Activated T-helper 1 cell treated with Interleukin-2 at 50 U/mL for 16 hours (primary cell): ENCODE measurements around the gene SLC10A1.
"Not testable (repeated sequence)": the region's sequence is repeated elsewhere in the genome, so short reads cannot be mapped to it uniquely, and the experiment has no call there.

ENCODE experiments used
- DNase-seq: peaks from one replicate; pipeline ENCODE4 v3.0.0-alpha.2; 2020; ENCODE audit warnings: low read depth

SLC10A1 gene

DNA sequence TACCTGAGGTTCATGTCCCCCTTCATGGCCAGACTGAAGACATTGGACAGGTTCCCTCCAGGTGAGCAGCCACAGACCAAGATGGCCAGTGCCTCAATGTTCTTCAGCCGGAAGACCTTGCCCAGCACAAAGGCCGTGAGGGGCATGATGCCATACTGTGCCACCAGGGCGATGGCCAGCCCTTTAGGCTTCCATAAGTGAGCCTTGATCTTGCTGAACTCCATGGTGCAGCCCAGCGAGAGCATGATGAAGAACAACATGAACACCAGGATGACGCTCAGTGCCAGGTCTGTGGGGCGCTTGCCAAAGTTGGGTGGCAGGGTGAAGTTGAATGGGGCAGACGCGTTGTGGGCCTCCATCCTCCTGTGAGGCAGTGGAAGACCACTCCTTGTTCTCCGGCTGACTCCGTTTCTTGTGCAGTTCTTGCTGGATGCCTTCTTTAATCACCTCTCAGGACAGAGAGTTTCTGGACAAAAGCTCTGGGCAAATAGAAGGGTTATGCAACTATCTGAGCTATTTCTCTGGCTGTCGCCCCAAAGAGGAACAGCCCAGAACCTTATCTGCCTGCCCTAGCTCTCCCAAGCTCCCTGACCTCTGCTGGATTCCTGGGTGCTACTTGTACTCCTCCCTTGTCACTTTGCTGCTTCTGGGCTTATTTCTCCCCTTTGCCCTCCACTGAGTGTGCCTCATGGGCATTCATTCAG lies at the start of gene SLC10A1:
TSS of gene SLC10A1 (minus strand) at position 445 of the 704 bp plus-strand sequence. CDS start at position 359, 86 bp downstream.
- DNase-seq = no peak

DNA sequence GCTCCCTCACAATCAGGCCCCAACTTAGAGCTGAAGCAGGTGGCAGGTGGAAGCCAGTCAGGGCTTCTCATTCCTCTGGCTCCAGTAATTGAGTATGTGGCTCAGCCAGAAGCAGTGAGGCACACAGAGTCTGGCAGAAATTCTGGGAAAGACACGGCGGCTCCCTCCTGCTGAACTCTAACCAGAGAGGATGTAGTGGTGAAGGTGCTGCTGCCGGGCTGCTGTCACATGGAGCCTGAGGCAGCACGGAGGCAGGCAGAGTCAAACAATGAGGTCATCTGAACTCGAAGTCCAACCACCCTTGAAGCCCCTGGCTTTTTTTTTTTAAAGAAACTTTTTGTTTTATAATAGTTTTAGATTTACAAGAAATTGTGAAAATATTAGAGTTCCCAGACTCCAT lies 48.7 kb upstream of the SLC10A1 start:
- no peak for DNase-seq

DNA sequence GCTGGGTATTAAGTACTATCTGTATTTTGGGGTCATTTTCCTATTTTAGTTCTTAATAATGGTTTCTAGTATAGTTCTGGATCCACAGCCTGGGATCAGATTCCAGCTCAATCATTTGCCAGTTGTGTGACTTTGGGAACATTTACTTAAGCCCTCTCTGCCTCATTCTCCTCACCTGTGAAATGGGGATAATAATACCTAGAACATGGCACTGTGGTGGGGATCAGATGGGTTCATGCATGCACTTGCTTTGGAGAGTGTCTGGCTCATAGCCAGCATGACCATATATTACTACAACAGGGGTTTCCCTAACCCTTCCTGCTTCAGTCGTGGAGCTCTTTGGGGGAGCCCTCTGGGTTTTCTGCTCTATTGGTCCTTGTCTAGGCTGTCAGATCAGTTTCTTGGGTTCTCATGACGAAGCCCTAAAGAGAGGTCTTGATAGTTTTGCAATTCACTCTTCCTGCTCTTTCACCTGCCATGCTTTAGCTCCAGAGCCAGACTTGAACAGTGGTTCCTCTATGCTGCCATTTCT lies 48.1 kb upstream of the SLC10A1 start:
- DNase-seq = no peak

DNA sequence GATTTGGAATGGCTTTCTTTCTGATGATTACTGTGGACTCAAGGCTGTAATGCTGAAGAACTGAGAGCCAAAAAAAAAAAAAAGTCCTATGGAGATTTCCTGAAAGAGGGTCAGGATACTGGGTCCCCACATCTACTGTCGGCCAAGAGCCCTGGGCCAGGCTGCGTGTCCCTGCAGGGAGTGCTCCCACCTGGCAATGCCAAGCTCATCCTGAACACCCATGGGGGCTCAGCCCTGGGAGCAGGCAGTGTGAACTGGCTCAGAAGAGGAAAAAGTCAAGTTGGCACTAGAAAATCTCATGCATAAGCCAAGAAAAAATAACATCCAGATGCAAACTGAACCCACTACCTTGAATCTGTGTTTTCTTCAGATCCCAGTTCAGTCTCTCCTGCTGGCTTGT lies 47.1 kb upstream of the SLC10A1 start:
- no peak for DNase-seq

DNA sequence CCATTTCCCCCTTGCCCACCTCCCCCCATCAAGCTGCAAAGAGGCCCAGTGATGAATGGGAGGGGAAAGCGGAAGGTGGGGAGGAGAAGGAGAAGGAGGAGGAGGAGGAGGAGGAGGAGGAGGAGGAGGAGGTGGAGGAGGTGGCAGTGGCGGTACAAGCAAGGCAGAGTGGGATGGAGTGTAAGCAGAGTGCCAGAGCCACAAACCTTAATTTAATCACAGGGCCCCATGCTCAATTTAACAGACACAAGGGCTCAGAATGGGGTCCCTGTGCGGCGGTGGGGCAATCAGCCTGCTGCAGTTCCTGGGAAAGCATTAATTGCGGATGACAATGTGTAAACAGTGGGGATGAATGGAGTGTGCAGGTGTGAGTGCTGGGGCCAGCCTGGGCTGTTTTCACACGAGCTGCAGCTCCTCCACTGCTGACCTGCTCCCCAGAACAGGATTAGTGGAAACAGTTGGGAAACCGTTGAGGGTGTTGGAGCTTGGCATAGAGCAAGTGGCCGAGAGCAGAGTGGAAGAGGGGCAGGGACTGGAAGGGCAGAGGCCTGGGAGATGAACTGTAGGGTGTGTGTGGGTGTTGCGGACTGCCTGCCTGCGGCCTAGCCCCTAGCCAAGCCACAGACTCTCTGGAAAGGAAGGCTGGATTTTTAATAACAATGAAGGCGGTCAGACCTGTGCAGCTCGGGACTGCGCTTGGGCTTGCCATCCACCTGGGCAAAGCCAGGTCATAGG lies 45.8 kb upstream of the SLC10A1 start:
- DNase-seq = no peak

DNA sequence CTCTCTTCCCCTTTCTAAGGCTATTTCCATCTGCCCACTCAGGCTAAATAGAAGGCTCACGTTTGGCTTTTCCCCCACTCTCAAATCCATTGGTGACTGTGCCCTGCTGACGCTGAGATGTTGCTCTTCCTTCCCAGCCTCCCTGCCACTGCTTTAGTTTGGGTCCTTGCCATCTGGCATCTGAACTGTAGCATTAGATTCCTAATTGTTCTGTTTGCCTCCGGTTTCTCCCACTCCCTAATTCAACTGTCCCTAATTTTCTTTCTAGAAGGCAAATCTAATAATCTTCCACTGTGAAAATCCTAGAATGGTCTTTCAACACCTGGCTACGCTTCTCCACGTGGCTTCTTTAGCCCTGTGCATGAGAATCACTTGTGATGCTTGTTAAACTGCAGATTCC lies 44.6 kb upstream of the SLC10A1 start:
- no peak for DNase-seq

DNA sequence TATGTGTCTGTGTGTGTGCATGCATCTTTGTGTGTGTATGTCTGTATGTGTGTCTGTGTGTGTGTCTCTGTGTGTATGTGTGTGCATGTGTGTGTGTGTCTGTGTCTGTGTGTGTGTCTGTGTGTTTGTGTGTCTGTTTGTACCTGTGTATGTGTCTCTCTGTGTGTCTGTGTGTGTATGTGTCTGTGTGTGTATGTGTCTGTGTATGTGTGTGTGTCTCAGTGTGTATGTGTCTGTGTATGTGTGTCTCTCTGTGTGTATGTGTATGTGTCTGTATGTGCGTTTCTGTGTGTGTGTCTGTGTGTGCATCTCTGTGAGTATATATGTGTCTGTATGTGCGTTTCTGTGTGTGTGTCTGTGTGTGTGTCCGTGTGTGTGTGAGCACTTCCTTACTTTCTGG lies 42.6 kb upstream of the SLC10A1 start:
- DNase-seq = no peak

DNA sequence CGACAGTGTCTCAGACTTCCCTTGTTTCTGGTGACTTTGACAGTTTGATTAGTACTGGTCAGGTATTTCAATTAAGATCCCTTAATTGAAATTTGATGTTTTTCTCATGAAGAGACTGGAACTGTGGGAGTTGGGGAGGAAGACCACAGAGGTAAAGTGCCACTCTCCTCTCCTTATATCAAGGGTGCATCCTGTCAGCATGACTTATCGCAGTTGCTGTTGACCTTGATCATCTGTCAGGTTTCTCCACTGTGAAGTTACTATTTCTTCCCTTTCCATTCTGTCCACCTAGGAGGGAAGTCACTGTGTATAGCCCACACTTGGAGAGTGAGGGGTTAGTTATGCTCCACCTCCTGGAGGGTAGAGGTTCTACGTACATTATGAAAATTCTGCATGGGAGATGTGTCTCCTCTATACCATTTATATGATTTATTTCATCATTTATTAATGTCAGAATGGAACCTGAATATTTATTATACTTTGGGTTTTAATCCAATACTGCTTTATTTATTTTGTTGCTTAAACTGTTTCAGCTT lies 41.9 kb upstream of the SLC10A1 start:
- DNase-seq = no peak

DNA sequence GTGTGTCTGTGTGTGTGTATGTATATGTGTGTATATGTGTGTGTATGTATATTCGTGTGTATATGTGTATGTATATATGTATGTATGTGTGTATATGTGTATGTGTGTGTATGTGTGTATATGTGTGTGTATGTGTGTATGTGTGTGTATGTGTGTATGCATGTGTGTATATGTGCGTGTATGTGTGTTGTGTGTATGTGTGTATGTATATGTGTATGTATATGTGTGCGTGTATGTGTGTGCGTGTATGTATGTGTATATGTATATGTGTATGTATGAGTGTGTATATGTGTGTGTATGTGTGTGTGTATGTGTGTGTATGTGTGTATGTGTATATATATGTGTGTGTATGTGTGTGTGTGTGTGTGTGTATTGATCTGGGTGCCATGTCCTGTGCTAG lies 31.8 kb upstream of the SLC10A1 start:
- DNase-seq = no peak

DNA sequence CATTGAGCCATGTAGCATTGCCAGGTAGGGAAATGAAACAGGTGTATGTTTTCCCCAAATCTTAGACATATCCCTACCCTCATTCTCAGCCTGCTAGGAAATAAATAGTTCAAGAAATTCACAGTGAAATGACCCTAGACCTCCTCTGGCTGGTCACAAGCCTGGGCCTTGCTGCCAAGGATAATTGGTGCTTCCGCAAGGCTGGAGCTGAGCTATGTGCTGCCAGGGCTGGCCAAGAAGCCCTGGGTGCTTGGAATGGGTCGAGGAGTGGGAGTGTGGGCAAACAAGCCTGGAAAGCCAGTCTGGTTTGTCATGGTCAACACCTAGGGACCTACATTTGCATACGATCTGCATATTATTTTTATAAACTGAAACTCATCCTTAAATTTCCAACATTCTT lies 31.3 kb upstream of the SLC10A1 start:
- no peak for DNase-seq

DNA sequence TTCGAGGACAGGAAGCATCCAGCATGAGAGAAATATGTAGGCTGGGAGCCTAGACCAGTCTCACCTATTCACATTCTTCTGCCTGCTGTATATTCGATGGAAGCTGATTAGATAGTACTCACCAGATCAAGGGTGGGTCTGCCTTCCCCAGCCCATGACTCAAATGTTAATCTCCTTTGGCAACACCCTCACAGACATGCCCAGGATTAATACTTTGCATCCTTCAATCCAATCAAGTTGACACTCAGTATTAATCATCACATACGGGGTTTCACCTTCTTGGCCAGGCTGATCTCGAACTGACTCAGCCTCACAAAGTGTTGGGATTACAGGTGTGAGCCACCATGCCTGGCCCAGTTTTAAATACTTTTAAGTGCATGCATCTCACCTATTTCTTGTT lies 30.5 kb upstream of the SLC10A1 start:
- DNase-seq = no peak

DNA sequence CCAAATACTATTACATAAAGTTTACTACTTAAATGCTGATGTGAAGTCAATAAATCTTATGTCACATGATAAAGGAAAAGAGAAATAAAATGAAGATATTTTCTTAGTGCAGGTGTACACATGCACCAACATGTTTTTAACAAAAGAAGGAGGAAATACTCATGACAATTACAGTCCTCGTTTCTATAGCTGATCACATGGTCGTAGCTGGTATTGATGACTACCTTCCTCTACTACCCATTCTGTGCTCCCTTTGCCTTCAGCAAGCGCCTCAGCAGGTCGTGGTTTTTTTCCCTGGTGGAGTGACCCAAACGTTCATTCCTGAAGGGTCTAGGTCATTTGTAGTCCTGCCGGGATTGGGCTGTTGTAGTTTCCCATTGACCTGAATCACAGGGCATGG lies 25.4 kb upstream of the SLC10A1 start:
- no peak for DNase-seq

DNA sequence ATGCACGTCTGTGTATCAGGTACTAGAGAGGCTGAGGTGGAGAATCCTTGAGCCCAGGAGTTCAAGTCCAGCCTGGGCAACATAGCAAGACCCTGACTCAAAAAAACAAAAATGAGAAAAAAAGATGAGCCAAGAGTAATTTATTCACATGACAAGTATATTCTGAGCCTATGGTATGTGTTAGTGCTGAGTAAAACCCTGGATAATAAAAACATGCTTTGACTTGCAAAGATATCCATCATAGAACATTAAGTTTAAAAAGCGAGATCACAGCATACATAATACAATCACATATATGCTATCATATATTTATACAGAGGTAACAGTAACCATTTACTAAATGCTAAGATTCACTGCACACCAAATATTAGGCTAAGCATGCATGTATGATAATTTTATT lies 23.9 kb upstream of the SLC10A1 start:
- DNase-seq = no peak

DNA sequence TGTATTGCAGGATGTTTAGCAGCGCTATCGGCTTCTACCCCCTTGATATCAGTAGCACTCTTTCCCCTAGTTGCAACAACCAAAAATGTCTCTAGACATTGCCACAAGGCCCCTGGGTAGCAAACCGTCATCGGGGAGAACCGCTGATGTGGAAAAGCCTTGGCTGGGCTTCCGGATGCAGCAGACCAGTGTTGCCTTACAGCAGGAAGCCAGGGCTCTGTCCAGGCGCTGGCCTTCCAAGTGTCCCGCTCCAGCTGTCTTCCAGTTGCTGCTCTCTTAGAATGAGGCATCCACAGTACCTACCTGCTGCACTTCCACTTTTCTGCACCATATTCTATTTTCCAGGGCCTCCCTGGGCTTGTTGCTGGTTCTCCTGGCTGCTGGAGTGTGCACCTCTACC lies 22.6 kb upstream of the SLC10A1 start:
- no peak for DNase-seq

DNA sequence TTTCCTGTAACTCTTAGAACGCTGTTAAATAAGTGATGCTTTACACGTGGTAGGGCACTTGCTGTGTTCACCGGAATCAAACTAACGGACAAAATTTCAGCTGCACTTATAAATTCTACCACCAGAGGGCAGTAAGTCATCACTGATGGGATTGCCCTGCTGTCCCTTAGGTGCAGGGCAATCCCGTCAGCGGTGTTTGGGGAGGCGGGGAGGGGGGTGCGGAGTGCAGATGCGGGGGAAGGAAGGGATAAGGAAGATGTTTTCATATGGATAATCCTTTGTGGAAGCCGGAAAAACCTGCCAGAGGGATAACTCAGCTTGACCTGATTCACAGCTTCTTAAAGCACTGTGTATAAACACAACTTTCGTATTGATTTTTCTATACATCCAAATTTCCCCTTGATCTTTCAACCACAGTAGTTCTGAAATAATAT lies 21.7 kb upstream of the SLC10A1 start:
- DNase-seq = peak; percentile 4

DNA sequence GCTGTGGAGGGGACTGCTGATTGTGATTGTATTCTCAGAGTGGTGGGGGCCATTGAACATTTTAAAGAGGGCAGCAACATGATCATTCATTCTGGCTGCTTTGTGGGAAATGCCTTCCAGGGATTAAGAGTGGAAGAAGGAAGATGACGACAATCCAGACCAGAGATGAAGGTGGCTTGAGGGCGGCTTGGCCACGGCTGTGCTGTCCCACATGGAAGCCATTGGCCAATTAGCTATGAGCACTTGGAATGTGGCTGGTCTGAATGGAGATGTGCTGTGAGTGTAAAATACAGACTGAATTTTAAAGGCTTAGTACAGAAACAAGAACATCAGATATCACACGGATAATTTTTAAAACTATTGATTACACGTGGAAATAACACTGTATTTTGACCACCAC lies 19.2 kb upstream of the SLC10A1 start:
- no peak for DNase-seq

DNA sequence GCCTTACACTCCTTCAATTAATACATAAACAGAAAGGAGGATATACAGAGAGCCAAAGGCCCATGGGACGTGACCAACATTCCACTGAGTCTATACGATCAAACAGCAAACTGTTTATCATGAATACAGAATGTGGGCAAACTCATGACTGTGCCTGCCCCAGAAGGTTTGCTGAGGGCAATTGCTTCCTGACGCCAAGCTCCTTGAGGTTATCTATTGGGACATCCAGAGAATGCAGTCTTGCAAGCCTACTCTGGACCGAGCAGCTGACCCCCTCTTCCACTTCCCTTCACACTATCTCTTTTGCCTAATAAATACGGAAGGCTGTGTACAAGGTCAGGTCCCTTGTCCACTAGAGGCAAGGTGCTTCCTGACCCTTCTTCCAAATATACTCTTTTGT lies 18.5 kb upstream of the SLC10A1 start:
- DNase-seq = no peak

DNA sequence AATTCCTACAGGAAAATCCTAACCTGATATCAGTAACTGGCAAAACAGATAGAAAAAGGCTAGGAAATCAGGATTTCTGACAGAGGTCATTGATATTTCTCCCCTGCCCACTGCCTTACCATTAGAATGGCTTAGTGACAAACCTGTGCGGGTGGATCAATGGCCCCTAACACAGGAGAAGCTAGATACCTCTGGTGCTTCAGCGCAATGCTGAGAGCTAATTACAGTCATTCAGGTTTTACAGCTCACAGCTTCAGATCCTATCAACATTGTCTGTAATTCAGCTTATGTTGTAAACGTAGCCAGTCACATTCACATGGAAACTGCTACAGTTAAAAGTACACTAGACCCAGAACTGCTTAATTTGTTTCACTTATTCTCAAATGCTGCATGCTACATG lies 17.4 kb upstream of the SLC10A1 start:
- DNase-seq = no peak

DNA sequence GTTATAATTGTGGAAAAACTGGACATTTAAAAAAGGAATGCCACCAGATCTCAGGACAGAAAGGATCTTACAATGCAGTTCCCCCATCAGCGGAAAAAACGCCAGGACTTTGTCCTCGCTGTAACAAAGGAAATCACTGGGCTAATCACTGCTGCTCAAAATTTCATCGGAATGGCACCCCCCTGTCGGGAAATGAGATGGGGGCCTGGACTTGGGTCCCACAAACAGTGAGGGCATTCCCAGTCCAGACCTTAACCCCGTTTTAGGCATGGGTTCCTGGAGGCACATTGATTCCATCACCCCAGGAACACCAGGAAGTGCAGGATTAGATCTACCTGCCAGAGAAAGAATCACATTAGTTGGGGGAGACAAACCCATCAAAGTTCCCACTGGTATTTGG lies 16.3 kb upstream of the SLC10A1 start:
- DNase-seq = not testable (repeated sequence)

DNA sequence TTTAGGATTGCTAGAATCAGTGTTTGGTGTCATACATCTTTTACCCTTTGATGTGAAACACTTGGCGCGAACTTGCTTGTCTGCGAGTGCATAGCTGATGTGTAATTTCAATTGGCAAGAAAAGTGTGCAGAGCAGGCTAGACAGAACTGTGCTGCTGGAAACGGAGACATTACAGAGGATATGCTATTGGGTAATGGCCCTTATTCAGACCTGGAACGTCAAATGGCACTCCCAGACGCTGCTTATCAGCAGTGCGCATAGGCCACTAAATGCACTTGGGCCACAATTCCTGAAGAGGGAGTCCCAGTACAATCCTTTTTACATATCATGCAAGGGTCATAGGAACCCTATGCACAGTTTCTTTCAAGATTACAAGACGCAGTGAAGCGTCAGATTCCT lies 15.7 kb upstream of the SLC10A1 start:
- DNase-seq = no peak

DNA sequence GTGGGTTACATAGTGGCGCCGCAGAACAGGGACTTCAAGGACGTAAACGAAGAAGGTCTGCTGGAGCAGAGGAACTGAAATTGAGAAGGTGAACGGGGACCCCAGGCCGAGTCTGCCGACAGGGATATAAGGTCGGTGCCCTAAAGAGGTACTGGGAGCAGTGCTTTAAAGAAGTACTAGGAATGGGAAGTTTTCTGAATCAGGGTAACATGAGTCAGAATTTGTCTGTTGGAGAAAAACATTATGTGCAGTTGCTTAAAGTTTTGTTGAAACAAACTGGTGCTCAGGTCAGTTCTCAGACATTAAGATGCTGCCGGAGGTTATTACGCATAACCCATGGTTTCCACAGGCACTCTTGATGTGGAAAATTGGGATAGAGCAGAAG lies 14.8 kb upstream of the SLC10A1 start:
- DNase-seq = no peak

DNA sequence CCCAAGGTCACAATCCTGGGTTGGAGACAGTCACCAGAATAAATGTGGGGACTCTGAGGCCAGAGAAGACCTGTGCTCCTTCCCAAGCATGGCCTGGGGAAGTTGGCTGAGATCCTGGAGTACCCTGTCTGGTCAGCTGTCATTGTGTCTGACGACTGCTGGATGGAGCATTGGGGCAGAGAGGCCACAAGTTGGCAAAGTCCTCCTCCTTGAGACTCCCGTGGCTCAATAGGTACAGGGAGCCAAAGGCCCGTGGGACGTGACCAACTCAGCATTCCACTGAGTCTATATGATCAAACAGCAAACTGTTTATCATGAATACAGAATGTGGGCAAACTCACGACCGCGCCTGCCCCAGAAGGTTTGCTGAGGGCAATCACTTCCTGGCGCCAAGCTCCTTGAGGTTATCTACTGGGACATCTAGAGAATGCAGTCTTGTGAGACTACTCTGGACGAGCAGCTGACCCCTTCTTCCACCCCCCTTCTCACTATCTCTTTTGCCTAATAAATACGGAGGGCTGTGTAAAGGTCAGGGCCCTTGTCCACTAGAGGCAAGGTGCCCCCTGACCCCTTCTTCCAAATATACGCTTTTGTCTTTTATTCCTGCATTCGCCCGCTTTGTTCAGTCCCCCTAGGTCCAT lies 14.3 kb upstream of the SLC10A1 start:
- DNase-seq = no peak
